Panc1 (cell line): ENCODE measurements around the gene SF3B2. TPM values are rescaled to one million over a fixed set of nuclear protein-coding genes. Genes with fewer than 3 reads are reported as not detected.
"Not testable (repeated sequence)": the region's sequence is repeated elsewhere in the genome, so short reads cannot be mapped to it uniquely, and the experiment has no call there.

ENCODE experiments used
- ATAC-seq: fragments of 200-7000 bp; cut with Tn5 transposase; 2 replicates; pipeline ENCODE4 v1.9.1; 2020; ENCODE audit warnings: mild to moderate bottlenecking, moderate library complexity
- BruUV-seq: library from RNA; stranded (reverse); fragments of 400-500 nt; replicated peaks from 2 replicates; lab custom pipeline; 2021; lab: Mats Ljungman, UMichigan
- CTCF ChIA-PET: fragments of 300-600 bp; sonication (Branson Sonifier 250); formaldehyde crosslinking; loops from one replicate; lab custom pipeline; 2022; ENCODE audit warnings: antibody characterized with exemption; lab: Charles Lee
- POLR2A ChIA-PET: fragments of 300-600 bp; sonication (Branson Sonifier 250); formaldehyde crosslinking; loops from one replicate; lab custom pipeline; 2022; ENCODE audit warnings: antibody characterized with exemption; lab: Charles Lee
- DNase-seq: peaks from one replicate; pipeline ENCODE4 v3.0.0-alpha.2; 2010; ENCODE audit warnings: low read depth, low spot score
- H3K27ac ChIP-seq: 2 replicates; pipeline ENCODE4 v1.5.1; 2011; ENCODE audit warnings: mild to moderate bottlenecking, low read length, inconsistent platforms
- H3K27me3 ChIP-seq: fragments of 200-500 bp; sonication (Bioruptor generic); 2 replicates; pipeline ENCODE4 v1.6.0; 2014; ENCODE audit warnings: low read length, inconsistent platforms; ENCODE audit not compliant: control insufficient read depth, insufficient read depth
- H3K36me3 ChIP-seq: fragments of 200-500 bp; sonication (Bioruptor generic); 2 replicates; pipeline ENCODE4 v1.5.1; 2014; ENCODE audit warnings: inconsistent platforms, mild to moderate bottlenecking, low read length, moderate library complexity; ENCODE audit not compliant: control insufficient read depth, insufficient read depth
- H3K4me1 ChIP-seq: 2 replicates; pipeline ENCODE4 v1.5.1; 2011; ENCODE audit warnings: inconsistent platforms, mild to moderate bottlenecking, low read length, moderate library complexity; ENCODE audit not compliant: control insufficient read depth, insufficient read depth
- H3K4me3 ChIP-seq, 2 experiments: 2 replicates each; pipeline ENCODE4 v1.5.1; 2011 to 2012; ENCODE audit warnings: low read depth in 2 of 2, low read length in 2 of 2, mild to moderate bottlenecking in 2 of 2, inconsistent platforms in 1 of 2, moderate library complexity in 1 of 2
- H3K9me3 ChIP-seq: fragments of 200-500 bp; sonication (Bioruptor generic); 2 replicates; pipeline ENCODE4 v1.5.1; 2014; ENCODE audit warnings: low read depth, mild to moderate bottlenecking, inconsistent platforms, low read length, moderate library complexity; ENCODE audit not compliant: control insufficient read depth, insufficient read depth
- CTCF ChIP-seq: fragments of 450-650 bp; IDR thresholded peaks from 2 replicates; pipeline ENCODE4 v1.5.1; 2017; ENCODE audit warnings: mild to moderate bottlenecking
- POLR2AphosphoS5 ChIP-seq: IDR thresholded peaks from 2 replicates; pipeline ENCODE4 v1.6.1; 2012; ENCODE audit warnings: mild to moderate bottlenecking, low read depth, low read length, moderate library complexity
- REST ChIP-seq, 2 experiments: IDR thresholded peaks; 2 replicates each; pipeline ENCODE4 v1.6.1; 2011 to 2012; ENCODE audit warnings: low read depth in 2 of 2, control low read depth in 1 of 2, low read length in 1 of 2, mild to moderate bottlenecking in 1 of 2, moderate library complexity in 1 of 2; ENCODE audit not compliant: insufficient read depth in 1 of 2
- SIN3A ChIP-seq: IDR thresholded peaks from 2 replicates; pipeline ENCODE4 v1.6.1; 2012; ENCODE audit warnings: low read depth, mild to moderate bottlenecking, low read length, moderate library complexity, borderline replicate concordance; ENCODE audit not compliant: insufficient read depth
- TCF7L2 ChIP-seq: IDR thresholded peaks from 2 replicates; pipeline ENCODE4 v1.6.1; 2011; ENCODE audit warnings: mild to moderate bottlenecking, low read depth, low read length, inconsistent platforms
- in situ Hi-C: cut with HindIII; loops from 2 replicates; pipeline ENCODE4 v1.10.0; 2016; ENCODE audit warnings: low sequenced_read_pairs, low pct_unique_long_range_greater_than_20kb
- intact Hi-C: fragments of 100-400 bp; cut with micrococcal nuclease; formaldehyde crosslinking; loops from one replicate; pipeline ENCODE4 v1.10.0; 2022; ENCODE audit not compliant: unreplicated experiment
- total RNA-seq: library from RNA; stranded (reverse); gene quantifications from one replicate; pipeline ENCODE4 v1.2.1, GENCODE V29; 2021; ENCODE audit not compliant: unreplicated experiment

The SF3B2 gene
- total RNA-seq, 1 experiment from 2014 or later = 271 TPM

GRCh38 chr11:66090288-66090687 is 38.1 kb downstream of the SF3B2 start:
- no peak overlapping the region for H3K27ac ChIP-seq
- H3K36me3 ChIP-seq = no peaks in the 10 kb centered on the region
- DNase-seq = no peak
- H3K4me3 ChIP-seq = no peak overlapping the region
- intact Hi-C loops = no loop called here
- ChIA-PET CTCF (no interaction called here), POLR2A (no interaction called here)
- BruUV-seq = no TSS peak
- no peak for ATAC-seq
- in situ Hi-C loops = no loop called here
- no peaks in the 10 kb centered on the region for H3K9me3 ChIP-seq
- TF ChIP-seq POLR2AphosphoS5 (no peak), SIN3A (no peak), CTCF (no peak), TCF7L2 (no peak), REST (IDR thresholded peaks at IDR 0.05; ENCODE audit: insufficient read depth in 1 of 2, low read depth in 2 of 2, low read length in 1 of 2) (no peak)
- H3K27me3 ChIP-seq = no peaks in the 10 kb centered on the region
- 0 out of 2 replicates have a peak, but pooled peaks cover 3% of the 10 kb centered on the region for H3K4me1 ChIP-seq

GRCh38 chr11:66092125-66092524 is 40.0 kb downstream of the SF3B2 start:
- CTCF ChIA-PET, POLR2A ChIA-PET: not testable (repeated sequence)

GRCh38 chr11:66099746-66100145 is 47.6 kb downstream of the SF3B2 start:
- CTCF ChIA-PET, H3K36me3 ChIP-seq, H3K27ac ChIP-seq, H3K4me3 ChIP-seq, H3K9me3 ChIP-seq, POLR2A ChIA-PET, in situ Hi-C loops, H3K27me3 ChIP-seq, BruUV-seq, ATAC-seq, DNase-seq, intact Hi-C loops: not testable (repeated sequence)
- H3K4me1 ChIP-seq = peaks cover 17% of the 10 kb centered on the region

More at GRCh38 chr11:66092125-66092524, 40.0 kb downstream of the SF3B2 start:
- H3K27me3 ChIP-seq, intact Hi-C loops, H3K9me3 ChIP-seq, ATAC-seq, BruUV-seq, H3K36me3 ChIP-seq, H3K4me3 ChIP-seq, in situ Hi-C loops, H3K27ac ChIP-seq, H3K4me1 ChIP-seq, DNase-seq: not testable (repeated sequence)
